Measurements from ENCODE around the gene MSX2.

MSX2 gene

GRCh38 chr5:174731214-174732035 lies 7.0 kb downstream of the MSX2 start:
- no peak for DNase-seq (ENCODE audit: low spot score)
- no peak for TF ChIP-seq CTCF (IDR thresholded peaks at IDR 0.05; ENCODE audit: extremely low read depth, missing control alignments)

GRCh38 chr5:174732036-174733020 lies 7.9 kb downstream of the MSX2 start:
- DNase-seq (ENCODE audit: low spot score): no peak
- TF ChIP-seq CTCF (IDR thresholded peaks at IDR 0.05; ENCODE audit: extremely low read depth, missing control alignments): no peak

- TF ChIP-seq CTCF (IDR thresholded peaks at IDR 0.05; ENCODE audit: extremely low read depth, missing control alignments): no peak
- DNase-seq (ENCODE audit: low spot score): no peak
Measured at GRCh38 chr5:174733091-174733690, 8.8 kb downstream of the MSX2 start.

GRCh38 chr5:174733836-174734235 lies 9.5 kb downstream of the MSX2 start:
- no peak for TF ChIP-seq CTCF (IDR thresholded peaks at IDR 0.05; ENCODE audit: extremely low read depth, missing control alignments)

GRCh38 chr5:174734571-174735497 lies 10.5 kb downstream of the MSX2 start:
- no peak for DNase-seq (ENCODE audit: low spot score)
- TF ChIP-seq CTCF (IDR thresholded peaks at IDR 0.05; ENCODE audit: extremely low read depth, missing control alignments): no peak

More at GRCh38 chr5:174733836-174734235, 9.5 kb downstream of the MSX2 start:
- no peak for DNase-seq (ENCODE audit: low spot score)

GRCh38 chr5:174735498-174736330 lies 11.3 kb downstream of the MSX2 start:
- no peak for DNase-seq (ENCODE audit: low spot score)
- TF ChIP-seq CTCF (IDR thresholded peaks at IDR 0.05; ENCODE audit: extremely low read depth, missing control alignments): no peak

Measured in GM20000 (cell line).